Activated T-helper 1 cell treated with anti-CD3 and anti-CD28 coated beads, Interleukin-12 subunit alpha, Interleukin-12 subunit beta, Interleukin-2, Interleukin-4 antibody, amounts not matched to agents 30 ng/mL and 10 ng/mL and 1 ng/mL, durations not matched to agents 14 hours and 24 hours and 36 hours (primary cell): Measurements from ENCODE around the gene CRIM1. TPM values are rescaled to one million over a fixed set of nuclear protein-coding genes. Genes with fewer than 3 reads are reported as not detected.

Source experiments
- DNase-seq: peaks from one replicate; pipeline ENCODE4 v3.0.0; 2021; ENCODE audit warnings: low spot score
- H3K27ac Mint-ChIP-seq: one replicate; pipeline ENCODE4 v1.8.0; 2021; ENCODE audit warnings: mild to moderate bottlenecking, mixed read lengths
- H3K27me3 Mint-ChIP-seq: one replicate; pipeline ENCODE4 v1.8.0; 2022; ENCODE audit warnings: mild to moderate bottlenecking, moderate library complexity, mixed read lengths; ENCODE audit not compliant: insufficient read depth
- H3K36me3 Mint-ChIP-seq: one replicate; pipeline ENCODE4 v1.8.0; 2021; ENCODE audit warnings: low read depth, mixed read lengths
- H3K4me1 Mint-ChIP-seq: one replicate; pipeline ENCODE4 v1.8.0; 2021; ENCODE audit warnings: low read depth, mixed read lengths
- H3K4me3 Mint-ChIP-seq: one replicate; pipeline ENCODE4 v1.8.0; 2021; ENCODE audit warnings: mild to moderate bottlenecking, moderate library complexity, mixed read lengths
- H3K9me3 Mint-ChIP-seq: one replicate; pipeline ENCODE4 v1.8.0; 2021; ENCODE audit warnings: mixed read lengths
- intact Hi-C: fragments of 100-400 bp; cut with micrococcal nuclease; formaldehyde crosslinking; loops from one replicate; pipeline ENCODE4 v1.15.1; 2024
- total RNA-seq: library from RNA; stranded (reverse); gene quantifications from 2 replicates; pipeline ENCODE4 v1.2.3, GENCODE V29; 2022

CRIM1 gene
- total RNA-seq, 1 donor from 2014 or later: 15.3 TPM

- no peak overlapping the region for H3K27ac Mint-ChIP-seq
- no peak overlapping the region for H3K4me3 Mint-ChIP-seq
- DNase-seq: no peak
- H3K36me3 Mint-ChIP-seq: peaks cover 9% of the 10 kb centered on the region
- H3K27me3 Mint-ChIP-seq: no peaks in the 10 kb centered on the region
- intact Hi-C loops: no loop called here
- no peaks in the 10 kb centered on the region for H3K9me3 Mint-ChIP-seq
- H3K4me1 Mint-ChIP-seq: no peaks in the 10 kb centered on the region
Measured at GRCh38 chr2:36541891-36542595, 186.5 kb downstream of the CRIM1 start.

- intact Hi-C loops: no loop called here
- H3K27ac Mint-ChIP-seq: no peak overlapping the region
- H3K9me3 Mint-ChIP-seq: no peaks in the 10 kb centered on the region
Measured at GRCh38 chr2:36544638-36545338, 189.2 kb downstream of the CRIM1 start.

GRCh38 chr2:36545871-36546416, 190.4 kb downstream of the CRIM1 start:
- no peak for DNase-seq
- intact Hi-C loops: no loop called here
- Mint-ChIP-seq H3K27ac (no peak overlapping the region), H3K27me3 (no peaks in the 10 kb centered on the region), H3K36me3 (peaks cover 26% of the 10 kb centered on the region), H3K4me3 (no peak overlapping the region), H3K4me1 (peaks cover 17% of the 10 kb centered on the region), H3K9me3 (no peaks in the 10 kb centered on the region)

More at GRCh38 chr2:36544638-36545338, 189.2 kb downstream of the CRIM1 start:
- no peaks in the 10 kb centered on the region for H3K27me3 Mint-ChIP-seq
- no peak overlapping the region for H3K4me3 Mint-ChIP-seq
- H3K36me3 Mint-ChIP-seq: peaks cover 25% of the 10 kb centered on the region
- peaks cover 13% of the 10 kb centered on the region for H3K4me1 Mint-ChIP-seq
- no peak for DNase-seq

GRCh38 chr2:36547906-36548305, 192.3 kb downstream of the CRIM1 start:
- no peak overlapping the region for H3K4me3 Mint-ChIP-seq
- intact Hi-C loops: no loop called here
- DNase-seq: no peak
- peaks cover 23% of the 10 kb centered on the region for H3K36me3 Mint-ChIP-seq
- no peaks in the 10 kb centered on the region for H3K27me3 Mint-ChIP-seq
- peaks cover 17% of the 10 kb centered on the region for H3K4me1 Mint-ChIP-seq
- no peaks in the 10 kb centered on the region for H3K9me3 Mint-ChIP-seq
- H3K27ac Mint-ChIP-seq: no peak overlapping the region

GRCh38 chr2:36549165-36549574, 193.6 kb downstream of the CRIM1 start:
- Mint-ChIP-seq H3K9me3 (no peaks in the 10 kb centered on the region), H3K36me3 (peaks cover 23% of the 10 kb centered on the region), H3K27me3 (no peaks in the 10 kb centered on the region), H3K27ac (peak overlapping the region; percentile 64), H3K4me3 (peak overlapping the region; percentile 55), H3K4me1 (peaks cover 17% of the 10 kb centered on the region)
- intact Hi-C loops: no loop called here
- peak; percentile 1 for DNase-seq

GRCh38 chr2:36550006-36550405, 194.4 kb downstream of the CRIM1 start:
- no peaks in the 10 kb centered on the region for H3K9me3 Mint-ChIP-seq
- H3K4me3 Mint-ChIP-seq: peak overlapping the region; percentile 4
- peaks cover 25% of the 10 kb centered on the region for H3K36me3 Mint-ChIP-seq
- DNase-seq: no peak
- H3K27ac Mint-ChIP-seq: no peak overlapping the region
- no peaks in the 10 kb centered on the region for H3K27me3 Mint-ChIP-seq
- H3K4me1 Mint-ChIP-seq: peaks cover 17% of the 10 kb centered on the region
- intact Hi-C loops: no loop called here

GRCh38 chr2:36553683-36554082, 198.1 kb downstream of the CRIM1 start:
- H3K36me3 Mint-ChIP-seq: peaks cover 15% of the 10 kb centered on the region
- no peak overlapping the region for H3K27ac Mint-ChIP-seq
- H3K4me3 Mint-ChIP-seq: no peak overlapping the region
- H3K27me3 Mint-ChIP-seq: no peaks in the 10 kb centered on the region
- no peaks in the 10 kb centered on the region for H3K9me3 Mint-ChIP-seq
- intact Hi-C loops: no loop called here
- DNase-seq: no peak
- peaks cover 13% of the 10 kb centered on the region for H3K4me1 Mint-ChIP-seq

- no peak for DNase-seq
- H3K36me3 Mint-ChIP-seq: peaks cover 12% of the 10 kb centered on the region
- no peaks in the 10 kb centered on the region for H3K27me3 Mint-ChIP-seq
Measured at GRCh38 chr2:36554531-36554930, 199.0 kb downstream of the CRIM1 start.

GRCh38 chr2:36555789-36556188, 200.2 kb downstream of the CRIM1 start:
- Mint-ChIP-seq H3K9me3 (no peaks in the 10 kb centered on the region), H3K27me3 (no peaks in the 10 kb centered on the region), H3K36me3 (peaks cover 12% of the 10 kb centered on the region), H3K4me3 (no peak overlapping the region), H3K27ac (no peak overlapping the region), H3K4me1 (no peaks in the 10 kb centered on the region)
- intact Hi-C loops: no loop called here
- no peak for DNase-seq

More at GRCh38 chr2:36554531-36554930, 199.0 kb downstream of the CRIM1 start:
- intact Hi-C loops: no loop called here
- Mint-ChIP-seq H3K4me1 (peaks cover 5% of the 10 kb centered on the region), H3K4me3 (no peak overlapping the region), H3K9me3 (no peaks in the 10 kb centered on the region), H3K27ac (no peak overlapping the region)

- Mint-ChIP-seq H3K4me1 (no peaks in the 10 kb centered on the region), H3K36me3 (peaks cover 15% of the 10 kb centered on the region), H3K27me3 (no peaks in the 10 kb centered on the region), H3K4me3 (no peak overlapping the region), H3K9me3 (no peaks in the 10 kb centered on the region), H3K27ac (no peak overlapping the region)
- intact Hi-C loops: no loop called here
- DNase-seq: no peak
Measured at GRCh38 chr2:36556842-36557241, 201.3 kb downstream of the CRIM1 start.

- H3K4me1 Mint-ChIP-seq: peaks cover 13% of the 10 kb centered on the region
- no peaks in the 10 kb centered on the region for H3K9me3 Mint-ChIP-seq
- no peak overlapping the region for H3K27ac Mint-ChIP-seq
- H3K36me3 Mint-ChIP-seq: peaks cover 13% of the 10 kb centered on the region
- intact Hi-C loops: no loop called here
- no peak overlapping the region for H3K4me3 Mint-ChIP-seq
- DNase-seq: no peak
- H3K27me3 Mint-ChIP-seq: no peaks in the 10 kb centered on the region
Measured at GRCh38 chr2:36559221-36559942, 203.8 kb downstream of the CRIM1 start.

GRCh38 chr2:36560726-36561125, 205.1 kb downstream of the CRIM1 start:
- Mint-ChIP-seq H3K27ac (no peak overlapping the region), H3K9me3 (no peaks in the 10 kb centered on the region), H3K36me3 (peaks cover 13% of the 10 kb centered on the region), H3K27me3 (no peaks in the 10 kb centered on the region), H3K4me1 (peaks cover 13% of the 10 kb centered on the region), H3K4me3 (no peak overlapping the region)
- DNase-seq: no peak
- intact Hi-C loops: no loop called here
